H54 (cell line): ENCODE results near the gene GSDMA.
A peak's percentile ranks its signal among the peaks of the same experiment; 100 is the strongest.

Experiments
- DNase-seq: peaks from one replicate; pipeline ENCODE4 v3.0.0; 2011; ENCODE audit warnings: low spot score, mixed read lengths; ENCODE audit not compliant: insufficient read length
- FAIRE-seq: peaks from 3 replicates; lab custom pipeline; 2011; peaks lifted over from hg19 to GRCh38; lab: Jason Lieb, UNC
- POLR2A ChIP-seq: IDR thresholded peaks from 2 replicates; pipeline ENCODE4 v1.6.1; 2011; ENCODE audit warnings: low read depth, mild to moderate bottlenecking, low read length

GSDMA gene, protein sequence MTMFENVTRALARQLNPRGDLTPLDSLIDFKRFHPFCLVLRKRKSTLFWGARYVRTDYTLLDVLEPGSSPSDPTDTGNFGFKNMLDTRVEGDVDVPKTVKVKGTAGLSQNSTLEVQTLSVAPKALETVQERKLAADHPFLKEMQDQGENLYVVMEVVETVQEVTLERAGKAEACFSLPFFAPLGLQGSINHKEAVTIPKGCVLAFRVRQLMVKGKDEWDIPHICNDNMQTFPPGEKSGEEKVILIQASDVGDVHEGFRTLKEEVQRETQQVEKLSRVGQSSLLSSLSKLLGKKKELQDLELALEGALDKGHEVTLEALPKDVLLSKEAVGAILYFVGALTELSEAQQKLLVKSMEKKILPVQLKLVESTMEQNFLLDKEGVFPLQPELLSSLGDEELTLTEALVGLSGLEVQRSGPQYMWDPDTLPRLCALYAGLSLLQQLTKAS

DNA sequence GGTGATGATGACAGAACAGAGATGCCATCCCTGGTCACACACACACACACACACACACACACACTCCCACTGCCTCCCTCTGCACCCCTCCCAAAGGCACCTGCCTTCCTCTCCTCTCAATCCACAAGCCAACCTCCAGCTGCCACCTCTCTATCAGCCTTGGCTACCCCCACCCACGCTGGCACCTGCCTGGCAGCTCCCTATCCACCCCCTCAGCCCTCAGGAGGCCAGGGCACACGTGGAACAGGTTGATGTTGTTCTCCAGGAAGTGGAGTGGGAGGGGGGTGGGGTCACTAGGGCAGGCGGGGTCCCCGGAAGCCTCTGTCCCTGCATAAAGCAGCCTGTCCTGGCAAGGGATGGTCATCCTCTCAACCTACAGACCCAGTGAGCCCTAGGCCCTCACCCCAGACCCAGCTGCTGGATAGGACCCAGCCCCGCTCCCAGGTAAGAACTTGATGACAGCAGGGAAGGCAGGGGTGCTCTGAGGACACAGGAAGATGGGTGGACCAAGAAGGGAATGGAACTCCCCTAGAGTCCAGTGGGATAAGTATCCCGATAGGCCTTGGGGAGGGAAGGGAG lies at the start of gene GSDMA:
Gene GSDMA, plus strand, starts transcription at position 363 of the 579 bp plus-strand sequence. CDS start 2,684 bp downstream, outside the sequence.
- DNase-seq (no peak), FAIRE-seq (no peak)
- TF ChIP-seq POLR2A: no peak

DNA sequence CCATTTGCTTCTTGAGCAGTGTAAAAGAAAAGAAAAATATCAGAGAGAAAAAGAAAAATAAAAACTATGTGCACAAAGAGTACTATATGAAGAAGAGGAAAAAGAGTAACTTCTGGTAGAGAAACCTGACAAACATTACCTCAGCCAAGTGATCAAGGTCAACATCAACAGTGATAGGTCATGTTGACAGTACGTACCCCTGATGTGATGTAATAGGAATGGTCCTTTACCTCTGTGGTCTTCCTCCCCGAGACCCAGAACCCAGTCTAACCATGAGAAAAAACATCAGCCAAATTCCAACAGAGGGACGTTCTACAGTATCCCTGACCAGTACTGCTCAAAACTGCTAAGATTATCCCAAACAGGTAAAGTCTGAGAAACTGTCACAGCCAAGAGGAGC lies 48.8 kb upstream of the GSDMA start:
- DNase-seq (no peak), FAIRE-seq (no peak)
- no peak for TF ChIP-seq POLR2A

DNA sequence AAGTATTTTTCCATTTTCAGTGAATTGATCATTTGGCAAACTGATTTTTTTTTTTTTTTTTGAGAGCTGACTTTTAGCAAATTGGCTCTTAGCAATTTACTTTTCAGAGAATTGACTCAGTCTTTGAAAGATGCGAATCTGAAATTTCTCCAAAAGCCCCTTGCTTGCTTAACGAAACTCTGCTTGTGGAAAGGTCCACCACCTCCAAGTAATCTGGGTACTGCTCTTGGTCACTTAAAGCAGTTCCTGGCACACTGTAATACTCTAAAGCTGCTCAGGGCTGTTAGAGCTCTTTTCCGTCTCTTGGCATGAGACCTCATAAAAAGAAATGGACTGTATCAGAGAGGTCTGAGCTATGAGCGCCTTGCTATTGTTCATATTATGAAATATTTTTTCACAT lies 47.2 kb upstream of the GSDMA start:
- no peak for TF ChIP-seq POLR2A
- FAIRE-seq (no peak), DNase-seq (no peak)

DNA sequence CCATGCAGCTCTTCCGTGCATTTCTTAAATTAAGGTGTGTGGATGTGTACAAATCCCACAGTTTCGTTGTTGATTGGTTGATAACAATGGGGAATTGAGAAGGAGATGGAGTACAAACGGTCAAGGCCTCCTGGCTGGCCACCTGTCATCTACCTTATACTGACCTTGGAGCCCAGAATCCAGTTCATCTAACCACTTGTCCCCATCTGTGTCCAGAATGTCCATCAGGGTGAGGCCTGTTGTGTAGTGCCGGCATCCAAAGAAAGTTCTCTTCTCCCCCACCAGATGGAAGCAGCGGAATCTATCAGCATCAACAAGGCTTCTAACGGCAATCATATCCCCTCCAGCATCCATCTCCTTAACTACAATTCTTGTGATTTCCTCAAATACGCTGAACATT lies 45.9 kb upstream of the GSDMA start:
- FAIRE-seq: no peak
- DNase-seq: no peak
- TF ChIP-seq POLR2A: no peak

DNA sequence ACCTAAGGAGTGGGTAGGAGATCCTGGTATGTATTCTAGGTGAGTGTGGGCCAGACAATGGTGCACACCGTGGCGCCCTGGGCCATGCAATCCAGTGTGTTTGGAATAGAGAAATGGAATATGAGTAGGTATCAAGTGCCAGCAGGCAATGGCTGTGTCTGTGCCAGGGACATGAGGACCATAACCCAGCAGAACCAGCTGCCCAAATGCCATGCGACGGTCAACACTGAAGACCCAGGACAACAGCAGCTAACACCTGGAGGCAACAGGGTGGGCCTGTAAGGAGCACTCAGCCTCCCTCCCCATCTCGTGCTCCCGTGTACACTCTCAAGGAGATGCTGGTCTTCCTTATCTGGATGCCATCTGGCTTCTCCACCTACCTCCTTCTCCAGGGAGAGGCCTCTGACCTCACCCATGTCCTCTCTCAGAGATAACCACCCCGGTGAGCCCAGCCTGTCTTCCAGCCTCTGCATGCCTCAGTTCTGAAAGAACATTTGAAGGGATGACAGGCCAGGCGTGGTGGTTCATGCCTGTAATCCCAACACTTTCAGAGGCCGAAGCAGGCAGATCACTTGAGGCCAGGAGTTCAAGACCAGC lies 43.6 kb upstream of the GSDMA start:
- no peak for FAIRE-seq
- TF ChIP-seq POLR2A: no peak
- no peak for DNase-seq

DNA sequence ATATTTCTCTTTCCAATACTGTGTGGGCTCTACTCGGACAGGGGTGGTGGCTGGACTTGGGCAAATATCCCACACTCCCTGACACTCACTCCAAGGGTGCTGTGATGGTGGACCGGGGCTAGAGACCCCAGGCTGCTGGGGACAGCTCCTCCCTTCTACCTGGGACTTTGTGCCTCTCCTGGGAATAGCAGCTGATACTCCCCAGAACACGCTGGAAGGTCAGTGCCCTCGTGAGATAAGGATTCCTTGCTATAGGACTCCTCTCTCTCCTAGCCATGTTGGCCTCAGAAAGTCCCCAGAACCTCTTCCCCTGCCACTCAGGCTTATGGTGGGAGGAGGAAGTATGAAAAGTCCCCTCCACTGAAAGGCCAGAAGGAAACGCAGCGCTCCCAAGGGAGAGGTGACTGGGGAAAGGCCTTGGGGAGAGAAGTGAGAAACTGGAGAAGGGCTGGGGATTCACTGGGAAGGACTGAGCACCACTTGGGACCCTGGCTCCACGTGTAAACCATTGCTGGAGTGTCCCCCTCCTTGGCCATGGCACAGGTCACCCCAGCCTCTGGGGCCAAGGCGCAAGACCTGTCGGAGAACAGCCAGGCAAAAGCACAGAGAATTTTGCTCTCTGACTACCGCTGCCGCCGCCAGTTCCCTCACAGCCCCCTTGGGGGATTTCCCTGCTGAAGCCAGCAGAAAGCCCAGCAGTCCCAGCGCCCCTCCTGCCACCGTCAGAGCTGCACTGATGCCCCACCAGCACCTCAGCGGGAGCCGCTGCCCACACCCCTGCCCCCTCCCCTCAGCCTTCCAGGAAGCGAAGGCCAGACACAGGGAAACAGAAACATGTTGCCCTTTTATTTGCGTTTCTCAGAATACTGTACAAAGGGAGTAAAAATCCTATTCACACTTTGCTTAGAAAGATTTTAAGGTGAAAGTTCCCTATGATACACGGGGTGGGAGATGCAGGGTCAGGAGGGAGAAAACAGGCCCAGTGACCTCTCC lies 42.3 kb upstream of the GSDMA start:
- DNase-seq (no peak), FAIRE-seq (no peak)
- TF ChIP-seq POLR2A: no peak

DNA sequence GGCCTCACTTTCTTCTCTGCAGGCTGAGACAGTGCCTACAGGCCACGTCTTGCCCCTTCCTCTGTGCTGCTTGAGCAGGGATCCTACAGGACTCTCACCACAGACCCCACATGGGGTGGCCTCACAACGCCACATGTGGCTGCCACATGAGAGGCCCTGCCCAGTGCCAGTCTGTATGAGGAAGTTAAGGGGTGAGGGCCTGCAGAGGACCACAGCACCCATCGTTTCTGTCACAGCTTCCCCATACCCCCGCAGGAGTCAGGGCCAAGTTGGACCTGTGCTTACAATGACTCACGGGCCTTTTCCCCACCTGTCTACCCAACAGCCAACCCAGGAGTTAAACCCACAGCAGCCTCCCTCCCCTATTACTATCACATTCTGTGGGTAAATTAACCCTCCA lies 41.5 kb upstream of the GSDMA start:
- no peak for TF ChIP-seq POLR2A
- no peak for FAIRE-seq
- no peak for DNase-seq

DNA sequence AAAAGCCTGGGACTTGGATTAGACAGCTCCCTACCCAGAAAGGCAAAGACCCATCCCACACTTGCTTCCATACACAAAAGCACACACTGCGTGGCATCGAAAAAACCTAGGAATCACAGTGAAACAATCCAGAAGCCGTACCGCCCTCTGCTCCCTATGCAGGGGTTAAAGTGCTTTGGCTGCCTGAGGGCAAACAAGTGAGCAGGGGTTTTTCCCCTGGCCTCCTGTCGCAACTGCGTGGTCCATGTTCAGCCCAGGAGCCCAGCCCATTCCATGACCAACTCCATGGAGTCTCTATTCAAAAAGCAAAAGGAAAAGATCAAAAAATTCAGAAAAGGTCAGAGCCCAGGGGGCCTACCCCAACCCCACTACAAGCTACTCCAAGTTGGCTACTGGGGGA lies 40.8 kb upstream of the GSDMA start:
- no peak for DNase-seq
- TF ChIP-seq POLR2A: no peak
- no peak for FAIRE-seq

DNA sequence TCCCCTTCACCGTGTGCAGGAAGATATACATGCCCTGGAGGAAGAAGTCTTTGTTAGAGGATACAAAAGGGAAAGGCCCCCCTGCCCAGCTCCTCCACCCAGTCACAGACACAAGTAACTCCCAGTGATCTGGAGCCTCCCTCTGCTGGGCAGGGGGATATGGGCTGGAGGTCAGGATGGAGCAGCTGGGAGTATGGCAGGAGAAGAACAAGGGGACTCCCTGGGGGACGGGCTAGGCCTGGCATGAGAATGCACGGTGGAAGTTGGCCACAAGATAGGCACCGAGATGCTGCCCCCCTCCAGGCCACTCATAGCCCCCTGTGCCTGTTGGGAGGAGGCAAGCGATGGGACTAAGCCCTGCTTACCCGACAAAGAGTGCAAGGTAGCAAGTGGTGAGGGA lies 39.6 kb upstream of the GSDMA start:
- no peak for TF ChIP-seq POLR2A
- DNase-seq: no peak
- no peak for FAIRE-seq

DNA sequence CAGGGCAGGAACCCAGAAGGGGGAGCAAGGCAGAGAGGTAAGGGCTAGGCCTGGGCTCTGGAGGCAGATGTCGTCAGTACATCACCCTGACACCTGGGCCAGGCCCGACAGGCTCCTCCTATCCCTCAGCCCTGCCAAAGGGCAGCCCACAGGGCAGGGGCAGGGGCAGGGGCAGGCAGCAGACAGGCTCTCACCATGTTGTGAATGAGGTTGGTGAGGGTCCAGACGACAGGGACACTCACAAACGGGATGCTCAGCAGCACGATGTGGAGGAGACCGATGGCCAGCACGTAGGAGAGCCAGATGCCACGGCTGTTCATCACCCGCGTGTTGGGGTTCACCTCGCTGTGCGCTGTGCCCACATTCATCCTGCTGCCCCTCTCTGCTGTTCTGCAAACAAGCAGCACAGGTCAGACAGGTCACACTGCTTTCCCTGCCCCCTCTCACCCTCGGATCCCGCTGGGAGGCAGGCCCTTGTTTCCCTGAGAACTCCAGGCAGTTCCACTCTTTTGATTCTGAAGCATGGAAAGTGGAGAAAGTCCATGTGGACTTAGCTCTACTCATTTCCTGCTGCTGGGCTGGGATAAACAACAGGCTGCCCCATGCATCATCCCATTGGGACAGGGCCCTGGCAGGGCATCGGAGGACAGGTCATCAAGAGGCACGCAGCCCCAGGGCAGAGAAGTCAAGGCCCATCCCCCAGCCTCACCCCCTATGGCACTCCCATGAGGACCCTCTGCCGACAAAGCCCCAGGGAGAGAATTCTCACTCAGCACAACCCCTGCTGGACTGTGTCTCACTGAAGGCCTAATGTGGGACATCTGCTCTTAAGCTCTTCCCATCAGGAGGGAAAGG lies 38.7 kb upstream of the GSDMA start:
- no peak for TF ChIP-seq POLR2A
- FAIRE-seq (no peak), DNase-seq (peak; percentile 28)

DNA sequence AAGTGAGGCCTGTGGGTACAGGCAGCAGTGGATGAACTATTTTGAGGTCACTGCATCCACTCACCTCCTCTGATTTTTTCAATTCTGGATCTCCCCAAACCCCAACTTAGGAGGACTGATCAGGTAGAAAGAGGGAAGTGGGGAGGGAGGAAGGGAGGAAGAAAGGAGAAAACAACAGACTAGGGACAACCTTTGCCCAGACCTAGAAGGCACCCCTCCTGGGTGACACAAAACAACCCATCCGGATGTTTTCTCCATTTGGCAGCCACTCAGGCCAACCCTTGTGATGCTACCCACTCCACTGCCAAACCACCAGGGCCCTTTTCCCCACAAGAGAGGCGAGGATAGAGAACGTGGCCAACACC lies 38.1 kb upstream of the GSDMA start:
- no peak for FAIRE-seq
- TF ChIP-seq POLR2A: no peak
- DNase-seq: no peak

DNA sequence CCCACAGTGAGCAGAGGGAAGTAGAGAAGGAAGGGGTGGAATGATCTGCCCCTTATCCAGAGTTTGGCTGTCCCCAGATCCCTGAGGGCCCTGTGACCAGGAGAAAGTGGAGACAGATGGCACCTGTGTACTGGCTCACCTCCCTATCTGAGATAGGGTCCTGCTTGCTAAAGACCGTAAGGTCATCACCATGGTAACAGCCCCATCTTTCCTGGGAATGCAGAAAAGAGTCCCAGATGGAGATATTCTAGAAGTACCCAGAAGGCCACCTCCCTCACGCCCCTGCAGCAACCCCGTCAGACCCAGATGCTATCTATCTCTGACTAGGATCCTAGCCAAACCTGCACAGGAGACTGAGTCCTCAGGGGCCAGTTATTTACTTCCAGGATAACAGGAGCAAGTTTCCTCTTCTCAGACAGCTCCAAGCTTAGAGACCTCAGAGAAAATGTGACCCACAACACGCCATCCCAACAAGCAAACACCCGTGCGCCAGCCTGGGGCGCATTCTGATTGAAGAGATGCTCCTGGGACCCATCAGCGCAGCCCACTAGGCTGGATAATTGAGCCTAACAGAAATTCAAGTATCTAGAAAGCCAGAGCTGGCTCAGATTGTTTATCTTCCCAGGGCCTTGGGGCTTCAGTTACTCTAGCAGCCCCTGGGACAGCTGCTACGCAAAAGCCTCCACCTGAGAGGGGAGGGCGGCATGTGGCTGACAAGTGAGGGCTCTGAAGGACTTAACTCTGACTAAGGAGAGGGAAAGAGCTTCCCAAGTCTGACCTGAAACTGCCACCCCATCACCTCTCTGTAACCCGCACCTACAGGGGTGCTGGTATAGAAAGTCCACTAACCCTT lies 37.3 kb upstream of the GSDMA start:
- FAIRE-seq (no peak), DNase-seq (no peak)
- no peak for TF ChIP-seq POLR2A
